B cell (primary cell): ENCODE measurements around the gene CMIP. TPM values are rescaled to one million over a fixed set of nuclear protein-coding genes. Genes with fewer than 3 reads are reported as not detected.

ENCODE experiments used
- ATAC-seq: fragments of 200-7000 bp; cut with Tn5 transposase; one replicate; pipeline ENCODE4 v1.10.0; 2021; ENCODE audit warnings: low read depth, mild to moderate bottlenecking, moderate number of reproducible peaks, moderate library complexity
- CTCF ChIA-PET: fragments of 350-600 bp; sonication (Branson Sonifier 250); formaldehyde crosslinking; loops from one replicate; lab custom pipeline; 2021; ENCODE audit warnings: antibody characterized with exemption, inconsistent platforms; lab: Charles Lee
- POLR2A ChIA-PET: fragments of 350-600 bp; sonication (Branson Sonifier 250); formaldehyde crosslinking; loops from one replicate; lab custom pipeline; 2021; ENCODE audit warnings: antibody characterized with exemption; lab: Charles Lee
- DNase-seq: peaks from one replicate; pipeline ENCODE4 v3.0.0; 2013
- H2AFZ ChIP-seq: 2 replicates; pipeline ENCODE4 v1.6.1; 2012; ENCODE audit warnings: mild to moderate bottlenecking, low read depth, low read length; ENCODE audit not compliant: insufficient read depth, poor library complexity, severe bottlenecking
- H3K27ac ChIP-seq, 2 donors: 1 replicate in 1 of 2; 2 replicates in 1 of 2; pipeline ENCODE4 v1.5.1; 2012 to 2013; ENCODE audit warnings: low read length in 2 of 2, mild to moderate bottlenecking in 2 of 2, moderate library complexity in 1 of 2
- H3K27me3 ChIP-seq, 4 experiments: fragments of 200-600 bp in 1 of 4; sonication (generic) in 1 of 4; replicated peaks in 1 of 4; 1 replicate in 2 of 4; 2 replicates in 2 of 4; pipeline versions ENCODE4 v1.6.1 to v1.7.0; 2013 to 2016; ENCODE audit warnings: low read length in 3 of 4, mild to moderate bottlenecking in 2 of 4, mixed read lengths in 1 of 4, moderate library complexity in 1 of 4; ENCODE audit not compliant: insufficient read depth in 4 of 4, control insufficient read depth in 3 of 4; ENCODE audit errors: control extremely low read depth in 1 of 4
- H3K36me3 ChIP-seq, 2 experiments: replicated peaks in 1 of 2; 1 replicate in 1 of 2; 2 replicates in 1 of 2; pipeline versions ENCODE4 v1.6.1 to v1.7.1; 2013; ENCODE audit warnings: low read length in 1 of 2; ENCODE audit not compliant: insufficient read depth in 2 of 2, control insufficient read depth in 1 of 2; ENCODE audit errors: control extremely low read depth in 1 of 2, extremely low read depth in 1 of 2
- H3K4me1 ChIP-seq, 2 donors: fragments of 200-600 bp in 1 of 2; sonication (generic) in 1 of 2; 1 replicate in 1 of 2; 2 replicates in 1 of 2; pipeline versions ENCODE4 v1.5.1 to v1.6.1; 2013 to 2017; ENCODE audit warnings: low read length in 2 of 2; ENCODE audit not compliant: control insufficient read depth in 2 of 2, insufficient read depth in 2 of 2
- H3K4me2 ChIP-seq: replicated peaks from 2 replicates; pipeline ENCODE3; 2012; ENCODE audit warnings: mild to moderate bottlenecking, low read depth, low read length; ENCODE audit not compliant: poor library complexity, severe bottlenecking
- H3K4me3 ChIP-seq, 5 experiments: fragments of 200-600 bp in 1 of 5; sonication (generic) in 1 of 5; 1 replicate in 3 of 5; 2 replicates in 2 of 5; pipeline versions ENCODE4 v1.5.1 to v1.7.0; 2011 to 2016; ENCODE audit warnings: low read length in 4 of 5, mild to moderate bottlenecking in 4 of 5, low read depth in 2 of 5, control low read depth in 1 of 5, moderate library complexity in 1 of 5; ENCODE audit not compliant: insufficient read depth in 1 of 5; ENCODE audit errors: control extremely low read depth in 1 of 5, extremely low read depth in 1 of 5
- H3K79me2 ChIP-seq: fragments of 200-600 bp; sonication (generic); one replicate; pipeline ENCODE4 v1.6.0; 2016; ENCODE audit warnings: low read length; ENCODE audit not compliant: control insufficient read depth, insufficient read depth
- H3K9ac ChIP-seq: fragments of 200-600 bp; sonication (generic); 2 replicates; pipeline ENCODE4 v1.6.1; 2017; ENCODE audit warnings: mild to moderate bottlenecking, low read length, moderate library complexity
- H3K9me3 ChIP-seq, 3 donors: one replicate each; pipeline versions ENCODE4 v1.6.1 to v1.7.1; 2013; ENCODE audit warnings: low read length in 2 of 3; ENCODE audit not compliant: control insufficient read depth in 2 of 3, insufficient read depth in 1 of 3; ENCODE audit errors: control extremely low read depth in 1 of 3
- H4K20me1 ChIP-seq: 2 replicates; pipeline ENCODE4 v1.6.0; 2012; ENCODE audit warnings: mild to moderate bottlenecking, low read length; ENCODE audit not compliant: insufficient read depth, control insufficient read depth, poor library complexity, severe bottlenecking
- H3K27ac Mint-ChIP-seq: one replicate; pipeline ENCODE4 v1.8.0; 2021; ENCODE audit warnings: mixed read lengths
- H3K27me3 Mint-ChIP-seq: one replicate; pipeline ENCODE4 v1.8.0; 2021; ENCODE audit warnings: mixed read lengths
- H3K4me1 Mint-ChIP-seq: one replicate; pipeline ENCODE4 v1.8.0; 2021; ENCODE audit warnings: mixed read lengths
- H3K4me3 Mint-ChIP-seq: one replicate; pipeline ENCODE4 v1.8.0; 2021; ENCODE audit warnings: mixed read lengths
- H3K9me3 Mint-ChIP-seq: one replicate; pipeline ENCODE4 v1.8.0; 2022; ENCODE audit warnings: mixed read lengths; ENCODE audit not compliant: insufficient read depth
- EZH2 ChIP-seq: IDR thresholded peaks from 2 replicates; pipeline ENCODE4 v1.6.1; 2012; ENCODE audit warnings: borderline replicate concordance, low read depth, mild to moderate bottlenecking, moderate library complexity, low read length; ENCODE audit not compliant: insufficient read depth, poor library complexity, severe bottlenecking
- WGBS: methylation state at CpG from one replicate; pipeline ENCODE4 v1.1.5; 2013; ENCODE audit warnings: missing lambda C conversion rate; ENCODE audit not compliant: insufficient coverage; 5-methylcytosine and 5-hydroxymethylcytosine counted together
- intact Hi-C: fragments of 100-400 bp; cut with micrococcal nuclease; formaldehyde crosslinking; loops from one replicate; pipeline ENCODE4 v1.10.0; 2022
- polyA plus RNA-seq: library from polyadenylated mRNA; depleted of rRNA; stranded (reverse); fragments of >200 nt; gene quantifications from 2 replicates; pipeline ENCODE4 v1.2.3, GENCODE V29; 2012
- total RNA-seq, 2 donors: library from RNA; stranded (reverse); fragments of 120-200 nt in 1 of 2; gene quantifications; 1 replicate in 1 of 2; 2 replicates in 1 of 2; pipeline versions ENCODE4 v1.2.3 to v1.2.4, GENCODE V29; 2013 to 2022
- TF ChIP-seq, protein P1 (sequence below): fragments of 200-600 bp; IDR thresholded peaks from one replicate; pipeline ENCODE4 v1.8.0; 2022; ENCODE audit warnings: antibody characterized with exemption, mild to moderate bottlenecking

CMIP gene
- total and polyA plus RNA-seq, 2 donors (not counting 1 experiment from before 2014, with no cell fraction given) = 27.1 to 155 TPM

- H3K9me3 Mint-ChIP-seq = no peaks in the 10 kb centered on the region
- Histone ChIP-seq H3K4me3 (peak overlapping the region in 1 of 5 experiments; percentile 35), H4K20me1 (peaks cover 33% of the 10 kb centered on the region), H3K4me2 (peak overlapping the region; percentile 78), H2AFZ (no peak overlapping the region), H3K79me2 (peaks cover 94% of the 10 kb centered on the region), H3K27ac (peak overlapping the region in 1 of 2 donors; percentile 36), H3K36me3 (peaks cover 8 to 26% of the 10 kb centered on the region in 2 experiments), H3K27me3 (no peaks in the 10 kb centered on the region), H3K4me1 (peaks cover 34 to 48% of the 10 kb centered on the region in 2 donors), H3K9ac (no peak overlapping the region), H3K9me3 (peaks cover 0 to 5% (median 0%) of the 10 kb centered on the region in 3 donors)
- DNase-seq (no peak), ATAC-seq (no peak)
- POLR2A ChIA-PET = interaction anchor here (0.5 to 3.5 kb wide), 4 partner anchors 10 to 149 kb away, joined by 3 to 27 read pairs (median 6); no protein-coding TSS in a partner anchor
- intact Hi-C loops = loop anchor here (1.0 kb wide), 2 partner anchors 13 to 33 kb away; no protein-coding TSS in a partner anchor
- TF ChIP-seq, protein P1, sequence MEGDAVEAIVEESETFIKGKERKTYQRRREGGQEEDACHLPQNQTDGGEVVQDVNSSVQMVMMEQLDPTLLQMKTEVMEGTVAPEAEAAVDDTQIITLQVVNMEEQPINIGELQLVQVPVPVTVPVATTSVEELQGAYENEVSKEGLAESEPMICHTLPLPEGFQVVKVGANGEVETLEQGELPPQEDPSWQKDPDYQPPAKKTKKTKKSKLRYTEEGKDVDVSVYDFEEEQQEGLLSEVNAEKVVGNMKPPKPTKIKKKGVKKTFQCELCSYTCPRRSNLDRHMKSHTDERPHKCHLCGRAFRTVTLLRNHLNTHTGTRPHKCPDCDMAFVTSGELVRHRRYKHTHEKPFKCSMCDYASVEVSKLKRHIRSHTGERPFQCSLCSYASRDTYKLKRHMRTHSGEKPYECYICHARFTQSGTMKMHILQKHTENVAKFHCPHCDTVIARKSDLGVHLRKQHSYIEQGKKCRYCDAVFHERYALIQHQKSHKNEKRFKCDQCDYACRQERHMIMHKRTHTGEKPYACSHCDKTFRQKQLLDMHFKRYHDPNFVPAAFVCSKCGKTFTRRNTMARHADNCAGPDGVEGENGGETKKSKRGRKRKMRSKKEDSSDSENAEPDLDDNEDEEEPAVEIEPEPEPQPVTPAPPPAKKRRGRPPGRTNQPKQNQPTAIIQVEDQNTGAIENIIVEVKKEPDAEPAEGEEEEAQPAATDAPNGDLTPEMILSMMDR = no peak
- no peak for TF ChIP-seq EZH2
- CTCF ChIA-PET = interaction anchor here (0.6 to 1.0 kb wide), 2 partner anchors 85 to 110 kb away, joined by 3 read pairs; no protein-coding TSS in a partner anchor
- no peak overlapping the region for H3K27ac Mint-ChIP-seq
- peaks cover 55% of the 10 kb centered on the region for H3K4me1 Mint-ChIP-seq
- no peak overlapping the region for H3K4me3 Mint-ChIP-seq
- WGBS = 99% methylated on average over 10 of the region's 15 CpGs
- no peaks in the 10 kb centered on the region for H3K27me3 Mint-ChIP-seq
These were observed 70.1 kb downstream of the CMIP start for GRCh38 chr16:81514568-81515258.

DNA sequence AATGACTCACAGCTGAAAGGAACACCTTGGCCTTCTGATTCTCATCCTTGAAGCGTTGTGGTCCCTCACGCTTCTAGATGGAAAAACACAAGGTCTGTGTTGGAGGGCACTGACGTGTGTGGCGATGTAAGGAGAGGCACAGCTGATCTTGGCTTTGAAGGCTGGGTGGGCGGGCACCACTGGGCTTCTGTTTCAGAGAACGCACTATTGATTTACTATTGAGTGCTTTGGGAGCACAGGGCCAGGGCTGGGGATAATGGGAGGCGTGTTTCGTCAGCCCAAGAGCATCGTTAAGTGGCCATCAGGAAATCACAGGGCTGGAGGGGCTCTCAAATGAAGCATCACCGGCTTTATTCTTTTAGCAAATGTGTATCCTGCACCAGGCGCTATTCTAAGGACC is 70.7 kb downstream of the CMIP start:
- WGBS = over 99% methylated on average over 11 of the region's 11 CpGs
- peak overlapping the region; percentile 41 for H3K27ac Mint-ChIP-seq
- peaks cover 94% of the 10 kb centered on the region for H3K79me2 ChIP-seq

More for the DNA sequence above, 70.7 kb downstream of the CMIP start:
- Mint-ChIP-seq H3K4me1 (peaks cover 60% of the 10 kb centered on the region), H3K27me3 (no peaks in the 10 kb centered on the region), H3K4me3 (no peak overlapping the region), H3K9me3 (no peaks in the 10 kb centered on the region)
- intact Hi-C loops = no loop called here
- H3K9me3 ChIP-seq = peaks cover 0 to 5% (median 0%) of the 10 kb centered on the region in 3 donors
- H3K9ac ChIP-seq = no peak overlapping the region
- ChIA-PET POLR2A (interaction anchor here (0.5 to 3.5 kb wide), 3 partner anchors 11 to 150 kb away, joined by 3 to 27 read pairs (median 8); no protein-coding TSS in a partner anchor), CTCF (interaction anchor here (0.6 to 1.0 kb wide), 2 partner anchors 85 to 111 kb away, joined by 3 read pairs; no protein-coding TSS in a partner anchor)
- H4K20me1 ChIP-seq = peaks cover 38% of the 10 kb centered on the region
- DNase-seq (no peak), ATAC-seq (no peak)
- no peak overlapping the region for H2AFZ ChIP-seq
- no peak overlapping the region for H3K4me2 ChIP-seq
- TF ChIP-seq, protein P1 = no peak
- no peak for TF ChIP-seq EZH2
- H3K4me3 ChIP-seq = no peak overlapping the region
- peaks cover 38 to 52% of the 10 kb centered on the region in 2 donors for H3K4me1 ChIP-seq
- peaks cover 8 to 26% of the 10 kb centered on the region in 2 experiments for H3K36me3 ChIP-seq
- H3K27me3 ChIP-seq = no peaks in the 10 kb centered on the region
- H3K27ac ChIP-seq = no peak overlapping the region
